ENCODE measurements around the gene PLTP. TPM values are rescaled to one million over a fixed set of nuclear protein-coding genes. Genes with fewer than 3 reads are reported as not detected.

The PLTP gene
- total and polyA plus RNA-seq, 8 donors: 35.5 to 158 (median 85.4) TPM

GRCh38 chr20:45888681-45889080, 23.3 kb downstream of the PLTP start:
- H3K36me3 ChIP-seq: peaks cover 0 to under 1% (median 0%) of the 10 kb centered on the region in 3 donors
- H3K9me3 ChIP-seq: no peaks in the 10 kb centered on the region
- no peak overlapping the region for H3K27ac ChIP-seq
- ATAC-seq: no peak
- H3K4me1 ChIP-seq: peaks cover 3 to 4% (median 4%) of the 10 kb centered on the region in 3 donors
- 83 to 88% methylated on average over 3 of the region's 3 CpGs for WGBS, 2 donors
- H3K4me3 ChIP-seq: no peak overlapping the region
- no peak for DNase-seq
- TF ChIP-seq CTCF (IDR thresholded peaks at IDR 0.05): no peak
- no peaks in the 10 kb centered on the region for H3K27me3 ChIP-seq
- no peak for FAIRE-seq
- intact Hi-C loops (cut with DNase I): loop anchor here in 1 of 3 donors (5.0 kb wide), 1 partner anchor 79 kb away; no protein-coding TSS in a partner anchor

- no peaks in the 10 kb centered on the region for H3K27me3 ChIP-seq
- no peak within 1 kb of the TSS for H3K27ac ChIP-seq
- WGBS, 2 donors: 87 to 91% methylated on average over 8 of the region's 8 CpGs
- FAIRE-seq (no peak), DNase-seq (no peak), ATAC-seq (no peak)
- H3K4me1 ChIP-seq: peaks cover 0 to 4% (median 3%) of the 10 kb centered on the region in 3 donors
- peaks cover 0 to 8% (median 6%) of the 10 kb centered on the region in 3 donors for H3K36me3 ChIP-seq
- no peak within 1 kb of the TSS for H3K4me3 ChIP-seq
- TF ChIP-seq CTCF (IDR thresholded peaks at IDR 0.05): no peak
- intact Hi-C loops (cut with DNase I): loop anchor here in 1 of 3 donors (5.0 kb wide), 1 partner anchor 80 kb away; no protein-coding TSS in a partner anchor
- H3K9me3 ChIP-seq: no peaks in the 10 kb centered on the region
Observed at GRCh38 chr20:45887346-45887715, 24.6 kb downstream of the PLTP start, which contains the start of gene SPATA25. TSS of gene SPATA25 (minus strand) at chr20:45887622. CDS start at chr20:45887590, 32 bp downstream.

- H3K27me3 ChIP-seq: no peaks in the 10 kb centered on the region
- ATAC-seq (no peak), DNase-seq (no peak), FAIRE-seq (no peak)
- no peak for TF ChIP-seq CTCF (IDR thresholded peaks at IDR 0.05)
- H3K27ac ChIP-seq: no peak overlapping the region
- H3K9me3 ChIP-seq: no peaks in the 10 kb centered on the region
- intact Hi-C loops (cut with DNase I): loop anchor here in 1 of 3 donors (5.0 kb wide), 1 partner anchor 81 kb away; no protein-coding TSS in a partner anchor
- WGBS, 2 donors: 89 to 93% methylated on average over 18 to 19 of the region's 19 CpGs
- peaks cover 0 to 8% (median 6%) of the 10 kb centered on the region in 3 donors for H3K36me3 ChIP-seq
- no peak overlapping the region for H3K4me3 ChIP-seq
- peaks cover 1 to 3% (median 1%) of the 10 kb centered on the region in 3 donors for H3K4me1 ChIP-seq
Observed at GRCh38 chr20:45886590-45887345, 25.2 kb downstream of the PLTP start.

GRCh38 chr20:45883100-45883469, 28.9 kb downstream of the PLTP start:
- Histone ChIP-seq H3K27ac (no peak overlapping the region), H3K4me1 (peaks cover 3 to 9% (median 4%) of the 10 kb centered on the region in 3 donors), H3K36me3 (peaks cover 0 to 13% (median 6%) of the 10 kb centered on the region in 3 donors), H3K27me3 (no peaks in the 10 kb centered on the region), H3K4me3 (no peak overlapping the region), H3K9me3 (no peaks in the 10 kb centered on the region)
- no peak for DNase-seq
- no peak for FAIRE-seq
- WGBS, 2 donors: 71 to 84% methylated on average over 9 of the region's 9 CpGs
- ATAC-seq: no peak
- intact Hi-C loops (cut with DNase I): no loop called here
- no peak for TF ChIP-seq CTCF (IDR thresholded peaks at IDR 0.05)
